ENCODE results near the gene SUMO2. TPM values are rescaled to one million over a fixed set of nuclear protein-coding genes. Genes with fewer than 3 reads are reported as not detected.

The SUMO2 gene
- total and polyA plus RNA-seq, 2 experiments from 2014 or later: 139 to 890 TPM

DNA sequence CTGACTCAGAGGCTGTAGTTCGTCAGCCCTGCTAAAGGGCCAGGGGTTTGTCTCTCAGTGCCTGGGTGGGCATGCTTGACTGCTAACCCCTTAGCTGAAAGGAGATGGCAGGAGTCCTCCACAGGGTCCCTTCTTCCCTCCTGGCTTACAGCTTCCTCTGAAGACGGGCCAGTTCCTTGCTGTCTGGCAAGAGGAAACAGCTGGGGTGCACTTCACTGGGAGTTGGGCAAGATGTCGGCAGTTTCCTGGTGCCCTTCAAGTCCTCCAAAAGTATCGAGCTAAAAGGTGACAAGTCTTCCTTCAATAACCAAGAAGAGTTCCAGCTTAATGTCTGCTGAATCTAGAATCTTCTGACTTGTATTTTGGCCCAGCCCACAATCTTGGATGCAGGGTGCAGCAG lies 46.1 kb upstream of the SUMO2 start:
- no peaks in the 10 kb centered on the region for H3K4me1 ChIP-seq (ENCODE audit: insufficient read depth)
- no peaks in the 10 kb centered on the region for H3K9me2 ChIP-seq (ENCODE audit: insufficient read depth)
- TF ChIP-seq ZNF331 (CRISPR knock-in tag; IDR thresholded peaks at IDR 0.05; ENCODE audit: low read depth) (no peak), JUNB (IDR thresholded peaks at IDR 0.05; ENCODE audit: unreplicated experiment) (no peak), EZH2 (IDR thresholded peaks at IDR 0.05; ENCODE audit: low read depth, unreplicated experiment) (no peak), EZH2phosphoT487 (IDR thresholded peaks at IDR 0.05; ENCODE audit: unreplicated experiment) (no peak), CREB1 (CRISPR knock-in tag; IDR thresholded peaks at IDR 0.05; ENCODE audit: low read depth) (no peak)
- TF ChIP-seq, protein P1, sequence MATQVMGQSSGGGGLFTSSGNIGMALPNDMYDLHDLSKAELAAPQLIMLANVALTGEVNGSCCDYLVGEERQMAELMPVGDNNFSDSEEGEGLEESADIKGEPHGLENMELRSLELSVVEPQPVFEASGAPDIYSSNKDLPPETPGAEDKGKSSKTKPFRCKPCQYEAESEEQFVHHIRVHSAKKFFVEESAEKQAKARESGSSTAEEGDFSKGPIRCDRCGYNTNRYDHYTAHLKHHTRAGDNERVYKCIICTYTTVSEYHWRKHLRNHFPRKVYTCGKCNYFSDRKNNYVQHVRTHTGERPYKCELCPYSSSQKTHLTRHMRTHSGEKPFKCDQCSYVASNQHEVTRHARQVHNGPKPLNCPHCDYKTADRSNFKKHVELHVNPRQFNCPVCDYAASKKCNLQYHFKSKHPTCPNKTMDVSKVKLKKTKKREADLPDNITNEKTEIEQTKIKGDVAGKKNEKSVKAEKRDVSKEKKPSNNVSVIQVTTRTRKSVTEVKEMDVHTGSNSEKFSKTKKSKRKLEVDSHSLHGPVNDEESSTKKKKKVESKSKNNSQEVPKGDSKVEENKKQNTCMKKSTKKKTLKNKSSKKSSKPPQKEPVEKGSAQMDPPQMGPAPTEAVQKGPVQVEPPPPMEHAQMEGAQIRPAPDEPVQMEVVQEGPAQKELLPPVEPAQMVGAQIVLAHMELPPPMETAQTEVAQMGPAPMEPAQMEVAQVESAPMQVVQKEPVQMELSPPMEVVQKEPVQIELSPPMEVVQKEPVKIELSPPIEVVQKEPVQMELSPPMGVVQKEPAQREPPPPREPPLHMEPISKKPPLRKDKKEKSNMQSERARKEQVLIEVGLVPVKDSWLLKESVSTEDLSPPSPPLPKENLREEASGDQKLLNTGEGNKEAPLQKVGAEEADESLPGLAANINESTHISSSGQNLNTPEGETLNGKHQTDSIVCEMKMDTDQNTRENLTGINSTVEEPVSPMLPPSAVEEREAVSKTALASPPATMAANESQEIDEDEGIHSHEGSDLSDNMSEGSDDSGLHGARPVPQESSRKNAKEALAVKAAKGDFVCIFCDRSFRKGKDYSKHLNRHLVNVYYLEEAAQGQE (IDR thresholded peaks at IDR 0.05; ENCODE audit: unreplicated experiment): no peak
- H3K27ac ChIP-seq (ENCODE audit: low read depth): no peak overlapping the region
- Mint-ChIP-seq H3K4me1 (no peaks in the 10 kb centered on the region), H3K9me3 (no peaks in the 10 kb centered on the region), H3K36me3 (ENCODE audit: low read depth) (peaks cover 82% of the 10 kb centered on the region), H3K27ac (no peak overlapping the region), H3K27me3 (ENCODE audit: insufficient read depth, low read depth, poor library complexity) (peaks cover 4% of the 10 kb centered on the region), H3K4me3 (no peak overlapping the region)
- DNase-seq (ENCODE audit: low spot score) (no peak), ATAC-seq (no peak)
- no peak overlapping the region for H2AFZ ChIP-seq
- H3K4me3 ChIP-seq: no peak overlapping the region
- no peaks in the 10 kb centered on the region for H3K27me3 ChIP-seq (ENCODE audit: insufficient read depth)
- no peak overlapping the region for H3K4me2 ChIP-seq
- no peaks in the 10 kb centered on the region for H3K79me2 ChIP-seq (replicated peaks; ENCODE audit: insufficient read depth)
- peaks cover 13% of the 10 kb centered on the region; the same call in 1 of the 2 replicates for H3F3A ChIP-seq (replicated peaks; ENCODE audit: low read depth)
- peaks cover 35% of the 10 kb centered on the region for H3K36me3 ChIP-seq (ENCODE audit: insufficient read depth)
- peaks cover 3% of the 10 kb centered on the region for H4K20me1 ChIP-seq (replicated peaks; ENCODE audit: insufficient read depth)

DNA sequence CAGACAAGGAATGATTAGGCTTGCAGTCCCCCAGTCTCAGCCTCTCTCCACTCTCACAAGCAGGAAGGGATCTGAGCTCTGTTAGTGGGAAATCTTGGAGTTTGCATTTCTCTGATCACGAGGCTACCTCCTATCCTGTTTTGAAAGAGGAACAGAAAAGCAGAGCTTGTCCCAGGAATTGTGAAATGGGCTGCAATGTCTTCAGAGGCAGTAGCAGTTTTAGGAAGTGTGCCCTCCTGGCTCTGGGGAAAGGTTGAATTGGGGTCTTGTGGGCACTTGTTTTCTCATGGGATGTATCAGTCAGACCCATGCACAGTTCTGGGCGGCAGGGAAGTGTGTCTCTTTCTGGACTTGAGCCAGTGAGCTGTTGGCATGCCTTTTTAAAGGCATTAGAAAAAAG lies 45.5 kb upstream of the SUMO2 start:
- peaks cover 34% of the 10 kb centered on the region for H3K36me3 ChIP-seq (ENCODE audit: insufficient read depth)
- Mint-ChIP-seq H3K4me3 (no peak overlapping the region), H3K4me1 (no peaks in the 10 kb centered on the region), H3K27ac (no peak overlapping the region), H3K27me3 (ENCODE audit: insufficient read depth, low read depth, poor library complexity) (peaks cover 4% of the 10 kb centered on the region), H3K9me3 (no peaks in the 10 kb centered on the region), H3K36me3 (ENCODE audit: low read depth) (peaks cover 82% of the 10 kb centered on the region)
- no peaks in the 10 kb centered on the region for H3K9me2 ChIP-seq (ENCODE audit: insufficient read depth)
- no peak overlapping the region for H3K4me3 ChIP-seq
- DNase-seq (ENCODE audit: low spot score) (no peak), ATAC-seq (no peak)
- no peaks in the 10 kb centered on the region for H3K27me3 ChIP-seq (ENCODE audit: insufficient read depth)
- H3K27ac ChIP-seq (ENCODE audit: low read depth): no peak overlapping the region
- H3K4me1 ChIP-seq (ENCODE audit: insufficient read depth): no peaks in the 10 kb centered on the region
- H2AFZ ChIP-seq: no peak overlapping the region
- H4K20me1 ChIP-seq (replicated peaks; ENCODE audit: insufficient read depth): peaks cover 3% of the 10 kb centered on the region
- no peaks in the 10 kb centered on the region for H3K79me2 ChIP-seq (replicated peaks; ENCODE audit: insufficient read depth)
- TF ChIP-seq, protein P1 (IDR thresholded peaks at IDR 0.05; ENCODE audit: unreplicated experiment): no peak
- TF ChIP-seq, protein P2, sequence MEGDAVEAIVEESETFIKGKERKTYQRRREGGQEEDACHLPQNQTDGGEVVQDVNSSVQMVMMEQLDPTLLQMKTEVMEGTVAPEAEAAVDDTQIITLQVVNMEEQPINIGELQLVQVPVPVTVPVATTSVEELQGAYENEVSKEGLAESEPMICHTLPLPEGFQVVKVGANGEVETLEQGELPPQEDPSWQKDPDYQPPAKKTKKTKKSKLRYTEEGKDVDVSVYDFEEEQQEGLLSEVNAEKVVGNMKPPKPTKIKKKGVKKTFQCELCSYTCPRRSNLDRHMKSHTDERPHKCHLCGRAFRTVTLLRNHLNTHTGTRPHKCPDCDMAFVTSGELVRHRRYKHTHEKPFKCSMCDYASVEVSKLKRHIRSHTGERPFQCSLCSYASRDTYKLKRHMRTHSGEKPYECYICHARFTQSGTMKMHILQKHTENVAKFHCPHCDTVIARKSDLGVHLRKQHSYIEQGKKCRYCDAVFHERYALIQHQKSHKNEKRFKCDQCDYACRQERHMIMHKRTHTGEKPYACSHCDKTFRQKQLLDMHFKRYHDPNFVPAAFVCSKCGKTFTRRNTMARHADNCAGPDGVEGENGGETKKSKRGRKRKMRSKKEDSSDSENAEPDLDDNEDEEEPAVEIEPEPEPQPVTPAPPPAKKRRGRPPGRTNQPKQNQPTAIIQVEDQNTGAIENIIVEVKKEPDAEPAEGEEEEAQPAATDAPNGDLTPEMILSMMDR (conservative IDR thresholded peaks at IDR 0.05; ENCODE audit: low read depth in 2 of 2): no peak
- no peak for TF ChIP-seq ZNF114 (CRISPR knock-in tag; IDR thresholded peaks at IDR 0.05)
- TF ChIP-seq STAT1 (IDR thresholded peaks at IDR 0.05; ENCODE audit: unreplicated experiment): no peak
- no peak overlapping the region for H3K4me2 ChIP-seq
- peaks cover 13% of the 10 kb centered on the region; the same call in 1 of the 2 replicates for H3F3A ChIP-seq (replicated peaks; ENCODE audit: low read depth)

Data from GM23338 (cell line).